Anterior cingulate cortex (tissue), 58 donors: Measurements from ENCODE around the gene ZBTB17.

ENCODE experiments used
- DNase-seq, 58 donors: peaks; one replicate each; lab custom pipeline; 2025; lab: John Stamatoyannopoulos, UW

ZBTB17 gene

DNA sequence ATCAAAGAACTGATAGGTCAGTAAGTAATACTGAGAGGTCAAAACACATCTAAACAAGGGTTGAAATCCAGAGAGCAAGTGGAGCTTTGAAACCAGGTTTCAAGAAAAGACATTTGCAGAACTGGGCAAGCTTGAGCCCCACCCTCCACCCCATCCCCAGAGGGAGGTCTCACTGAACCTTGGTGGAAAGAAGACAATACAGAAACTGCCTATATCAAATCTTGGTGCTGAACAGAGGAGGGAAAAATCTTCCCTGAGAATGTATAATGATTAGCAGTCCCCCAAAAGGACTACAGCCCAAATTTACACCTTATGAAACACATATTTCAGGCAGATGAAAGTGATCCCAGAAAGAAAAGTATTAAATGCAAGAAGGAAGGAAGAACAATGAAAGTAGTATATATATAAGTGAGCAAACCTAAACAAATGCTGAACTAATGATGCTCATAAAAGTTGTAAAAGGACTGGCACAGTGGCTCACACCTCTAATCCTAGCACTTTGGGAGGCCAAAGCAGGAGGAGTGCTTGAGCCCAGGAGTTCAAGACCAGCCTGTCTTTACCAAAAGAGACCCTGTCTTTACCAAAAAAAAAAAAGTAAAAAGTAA lies 12.4 kb downstream of the ZBTB17 start:
- DNase-seq: no peak

DNA sequence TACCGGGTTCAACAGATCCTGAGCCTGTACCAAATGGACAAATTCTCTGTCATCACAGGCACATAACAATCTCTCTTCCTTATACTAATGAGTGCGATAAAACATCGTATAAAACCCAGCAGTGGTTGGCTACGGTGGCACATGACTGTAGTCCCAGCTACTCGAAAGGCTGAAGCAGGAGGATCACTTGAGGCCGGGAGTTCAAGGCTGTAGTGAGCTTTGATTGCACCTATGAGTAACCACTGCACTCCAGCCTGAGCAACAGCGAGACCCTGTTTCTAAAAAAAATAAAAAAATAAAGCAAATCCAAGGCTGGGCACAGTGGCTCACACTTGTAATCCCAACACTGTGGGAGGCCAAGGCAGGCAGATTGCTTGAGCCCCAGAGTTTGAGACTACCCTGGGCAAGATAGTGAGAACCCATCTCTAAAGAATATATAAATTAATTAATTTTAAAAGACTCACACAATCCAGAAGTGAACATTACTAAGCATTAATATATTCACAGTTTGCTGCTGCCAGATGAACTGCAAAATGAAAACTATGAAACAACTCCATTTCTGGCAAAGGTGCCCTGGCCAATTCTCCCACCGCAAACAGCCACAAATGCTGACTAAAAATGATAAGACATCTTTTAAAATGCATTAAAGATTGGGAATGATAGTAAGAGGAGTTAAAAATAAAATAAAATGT lies 13.1 kb downstream of the ZBTB17 start:
- DNase-seq: no peak

DNA sequence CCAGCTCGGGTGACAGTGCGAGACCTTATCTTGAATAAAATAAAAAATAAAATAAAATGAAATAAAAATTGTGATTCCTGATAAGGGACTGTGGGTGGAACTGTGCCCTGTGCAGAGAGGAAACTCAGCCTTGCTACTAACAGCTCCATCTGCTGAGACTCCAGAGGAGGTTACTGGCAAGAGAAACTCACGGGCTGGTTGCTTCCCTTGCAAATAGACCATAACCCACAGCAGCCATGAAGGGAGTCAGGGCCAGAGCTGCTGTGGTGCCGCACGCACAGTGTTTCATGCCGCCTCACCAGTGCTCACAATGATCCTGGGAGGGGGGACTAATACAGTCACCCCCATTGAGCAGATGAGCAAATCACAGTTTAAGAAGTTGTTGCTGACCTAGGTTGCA lies 13.7 kb downstream of the ZBTB17 start:
- DNase-seq: peak in 2 of 58 donors; percentile 25 to 29

DNA sequence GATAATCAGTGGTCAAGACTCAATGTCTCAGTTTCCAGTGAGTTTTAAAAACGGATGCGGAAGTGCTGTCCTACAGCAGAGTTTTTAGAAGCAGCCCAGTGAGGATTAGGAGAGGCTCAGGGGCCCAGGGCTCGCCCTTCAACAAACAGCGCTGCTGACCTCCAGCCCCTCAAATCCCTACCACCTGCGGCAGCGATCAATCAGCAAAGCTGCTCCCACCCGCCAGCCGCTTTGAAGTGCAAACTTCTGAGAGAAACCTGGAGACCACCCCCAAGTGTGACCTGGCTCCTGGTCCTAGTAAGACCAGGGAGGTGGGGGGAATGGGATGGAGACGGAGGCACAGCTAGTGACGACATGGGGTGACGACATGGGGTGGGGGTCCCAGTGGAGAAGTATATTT lies 14.4 kb downstream of the ZBTB17 start:
- no peak for DNase-seq

DNA sequence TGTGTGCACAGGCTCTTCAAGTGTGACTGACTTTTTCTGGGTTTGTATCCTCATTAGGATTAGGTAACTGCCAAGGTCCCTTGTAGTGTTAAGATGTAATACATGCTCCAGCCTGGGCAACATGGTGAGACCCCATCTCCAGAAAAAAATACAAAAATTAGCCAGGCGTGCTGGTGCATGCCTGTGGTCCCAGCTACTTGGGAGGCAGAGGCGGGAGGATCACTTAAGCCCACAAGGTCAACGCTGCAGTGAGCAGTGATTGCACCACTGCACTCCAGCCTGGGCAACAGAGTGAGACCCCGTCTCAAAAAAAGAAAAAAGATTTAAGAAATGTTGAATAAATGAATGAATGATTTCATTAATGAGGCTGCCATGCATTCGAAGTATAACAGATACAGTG lies 15.1 kb downstream of the ZBTB17 start:
- DNase-seq: no peak

DNA sequence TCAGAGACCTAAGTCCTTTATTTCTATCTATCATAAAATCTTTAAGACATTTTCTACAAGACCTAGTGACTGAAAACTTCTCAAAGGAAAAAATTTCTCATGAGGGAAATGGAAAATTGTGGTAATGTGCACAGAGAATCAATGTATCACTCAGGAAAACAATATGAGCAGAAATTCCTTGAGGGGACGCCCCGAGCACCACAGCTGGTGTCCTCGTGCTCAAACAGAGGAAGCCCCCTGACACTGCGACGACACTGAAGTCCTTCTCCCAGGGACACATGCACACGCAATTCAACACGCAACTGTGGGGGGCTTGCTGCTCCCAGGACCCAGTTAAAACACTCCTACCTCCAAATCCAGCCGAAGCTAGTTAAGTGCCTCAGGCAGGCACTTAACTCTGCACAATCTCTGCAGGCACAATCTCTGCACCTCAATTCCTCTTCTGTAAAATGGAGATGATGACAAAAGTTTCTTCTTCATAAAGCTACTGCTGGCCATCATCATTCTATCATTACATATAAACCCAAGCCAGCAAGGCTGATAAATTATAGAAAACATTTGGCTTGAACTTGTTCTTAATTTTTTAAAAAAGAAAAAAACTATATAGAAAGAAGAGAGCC lies 16.0 kb downstream of the ZBTB17 start:
- DNase-seq: no peak

DNA sequence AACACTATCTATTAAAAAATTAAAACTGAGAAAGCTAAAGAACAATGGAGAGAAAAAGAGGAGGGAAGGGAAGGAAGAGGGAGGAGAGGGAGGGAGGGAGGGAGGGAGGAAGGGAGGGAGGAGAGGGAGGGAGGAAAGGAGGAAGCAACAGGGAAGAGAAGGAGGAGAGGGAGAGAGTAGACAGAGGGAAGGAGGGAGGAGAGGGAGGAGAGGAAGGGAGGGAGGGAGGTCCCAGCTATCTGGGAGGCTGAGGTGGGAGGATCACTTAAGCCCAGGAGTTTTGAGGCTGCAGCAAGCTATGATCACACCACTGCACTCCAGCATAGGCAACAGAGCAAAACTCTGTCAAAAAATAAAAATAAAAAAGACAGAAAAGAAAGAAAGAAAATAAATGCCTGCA lies 16.5 kb downstream of the ZBTB17 start:
- no peak for DNase-seq

DNA sequence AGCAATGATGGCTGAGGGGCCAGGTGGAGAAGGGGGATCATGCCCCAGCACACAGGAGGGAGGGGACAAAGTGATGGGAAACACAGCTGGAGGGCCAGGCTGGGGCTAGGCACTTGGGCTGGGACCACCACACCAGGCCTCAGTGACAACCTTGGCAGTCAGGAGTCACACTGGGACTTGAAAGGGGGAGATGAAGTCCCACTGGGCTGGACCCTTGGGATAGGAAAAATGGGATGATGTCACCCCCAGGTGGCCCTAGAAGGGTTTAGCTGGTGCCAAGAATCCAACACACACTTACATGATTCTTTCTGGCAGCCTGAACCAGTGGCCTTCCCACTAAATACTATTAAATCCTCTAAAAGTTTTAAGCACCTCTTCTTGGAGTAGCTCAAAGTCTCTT lies 17.1 kb downstream of the ZBTB17 start:
- no peak for DNase-seq

DNA sequence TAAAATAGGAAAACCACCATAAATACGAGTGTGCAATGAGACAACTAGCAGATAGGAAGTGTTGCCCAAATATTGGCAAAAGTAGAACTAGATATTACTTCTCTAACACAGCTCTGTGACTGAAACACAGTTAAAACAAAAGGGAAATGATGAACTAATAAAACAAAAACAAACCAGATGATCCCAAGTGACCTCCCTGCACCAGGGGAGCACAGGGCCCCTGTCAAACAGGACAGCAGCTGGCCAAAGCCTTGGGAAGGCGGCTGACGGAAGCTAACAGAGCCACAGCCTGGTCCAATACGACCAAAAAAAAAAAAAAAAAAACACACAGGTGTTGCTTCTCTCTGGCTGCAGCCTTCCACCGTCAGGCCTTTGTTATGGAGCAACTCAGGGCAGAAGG lies 17.8 kb downstream of the ZBTB17 start:
- no peak for DNase-seq

DNA sequence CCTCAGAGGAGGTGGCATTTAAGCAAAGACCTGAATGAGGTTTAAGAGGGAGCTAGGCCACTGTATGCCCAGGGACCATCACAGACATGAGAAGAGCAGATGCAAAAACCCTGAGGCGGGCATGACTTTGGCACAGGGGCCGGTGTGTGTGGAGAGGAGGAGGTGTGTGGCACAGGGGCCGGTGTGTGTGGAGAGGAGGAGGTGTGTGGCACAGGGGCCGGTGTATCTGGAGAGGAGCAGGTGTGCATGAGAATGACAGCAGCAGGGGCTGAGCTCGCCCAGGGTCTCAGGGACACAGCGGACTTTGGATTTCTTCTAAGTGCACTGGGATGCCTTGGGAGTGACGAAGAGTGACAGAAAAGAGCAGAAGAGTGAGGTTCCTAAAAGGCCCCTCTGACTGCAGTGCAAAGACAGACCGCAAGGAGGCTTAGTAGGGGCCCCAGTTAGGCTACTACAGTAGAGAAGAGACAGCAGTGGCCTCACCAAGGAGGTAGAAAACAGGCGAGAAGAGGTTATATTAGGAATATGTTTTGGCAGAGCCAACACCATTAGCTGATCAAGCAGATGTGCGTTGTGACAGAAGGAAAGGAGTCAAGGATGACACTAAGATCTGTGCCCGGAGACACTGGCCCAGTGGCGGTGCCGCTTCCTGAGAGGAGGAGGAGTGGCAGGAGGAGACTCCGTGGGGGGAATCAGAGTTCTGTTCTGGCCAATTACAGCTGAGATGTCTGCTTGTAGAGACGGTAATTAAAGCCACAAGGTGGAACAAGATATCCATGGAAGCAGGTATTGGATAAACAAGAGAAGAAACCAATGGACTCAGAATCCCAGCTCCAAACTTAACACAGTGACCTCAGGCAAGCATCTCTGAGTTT lies 18.4 kb downstream of the ZBTB17 start:
- no peak for DNase-seq

DNA sequence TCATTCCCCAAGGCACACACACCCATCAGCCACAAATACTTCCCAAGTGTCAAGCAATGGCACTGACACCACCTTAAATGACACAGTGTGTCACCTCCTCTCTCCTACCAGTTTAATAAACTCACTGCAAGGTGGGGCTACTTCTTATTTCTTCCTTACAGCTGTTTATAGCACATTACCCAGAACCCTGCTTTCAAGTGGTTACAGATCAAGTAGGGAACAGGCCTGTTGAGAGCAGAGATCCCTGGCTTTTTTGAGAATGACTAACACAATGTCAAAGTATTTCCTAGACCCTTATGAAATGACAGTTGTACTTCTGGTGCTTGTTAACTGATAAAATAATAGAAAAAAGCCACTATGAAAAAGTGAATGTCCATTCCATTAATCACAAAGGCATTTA lies 19.8 kb downstream of the ZBTB17 start:
- no peak for DNase-seq

DNA sequence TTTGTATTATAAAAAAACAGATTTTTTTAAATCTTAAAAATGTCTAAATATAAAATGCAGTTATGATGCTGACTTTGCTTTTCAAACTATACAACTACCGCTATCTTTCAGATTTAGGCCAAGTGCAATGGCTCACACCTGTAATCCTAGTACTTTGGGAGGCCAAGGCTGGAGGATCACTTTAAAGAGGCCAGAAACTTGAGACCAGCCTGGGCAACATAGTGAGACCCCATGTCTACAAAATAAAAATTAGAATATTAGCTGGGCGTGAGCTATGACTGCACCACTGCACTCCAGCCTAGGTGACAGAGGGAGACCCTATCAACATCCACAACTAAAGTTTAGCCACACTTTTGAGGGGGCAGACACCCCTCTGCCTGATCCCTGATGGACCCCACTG lies 20.3 kb downstream of the ZBTB17 start:
- no peak for DNase-seq

DNA sequence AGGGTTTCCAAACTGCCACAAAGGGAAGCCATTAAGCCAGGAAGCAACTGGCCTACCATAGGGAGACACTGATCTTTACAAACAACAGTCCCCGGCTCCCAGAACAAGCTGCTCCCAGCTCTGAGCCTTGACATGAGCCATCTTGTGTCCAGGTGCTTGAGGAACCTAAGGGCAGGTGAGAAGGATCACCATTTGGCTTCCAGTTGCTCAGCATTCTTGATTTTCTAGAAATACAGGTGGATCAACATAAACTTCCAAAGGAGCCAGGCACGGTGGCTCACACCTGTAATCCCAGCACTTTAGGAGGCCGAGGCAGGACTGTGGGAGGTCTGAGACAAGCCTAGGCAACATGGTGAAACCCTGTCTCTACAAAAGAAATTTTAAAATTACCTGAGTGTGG lies 21.6 kb downstream of the ZBTB17 start:
- no peak for DNase-seq

DNA sequence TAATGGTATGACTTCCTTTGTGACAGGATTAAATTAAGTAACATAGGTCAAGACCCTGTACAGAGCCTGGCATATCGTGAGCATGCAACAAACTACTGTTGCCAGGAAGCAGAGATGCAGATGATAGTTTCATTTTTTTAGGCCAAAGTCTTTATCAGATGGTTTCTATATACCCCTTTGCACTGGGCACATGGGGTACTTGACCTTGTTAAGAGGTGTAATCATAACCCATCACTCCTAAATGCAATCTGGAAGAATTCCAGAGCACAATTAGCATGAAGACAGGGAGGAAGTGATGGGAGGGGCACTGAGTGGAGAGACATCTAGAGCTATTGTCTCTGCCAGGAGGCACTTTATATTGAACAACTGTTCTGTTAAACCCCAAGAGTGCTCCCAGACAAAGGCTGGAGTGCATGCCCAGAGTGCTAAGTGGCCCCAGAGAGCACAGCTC lies 22.1 kb downstream of the ZBTB17 start:
- DNase-seq: peak in 1 of 58 donors; percentile 16

DNA sequence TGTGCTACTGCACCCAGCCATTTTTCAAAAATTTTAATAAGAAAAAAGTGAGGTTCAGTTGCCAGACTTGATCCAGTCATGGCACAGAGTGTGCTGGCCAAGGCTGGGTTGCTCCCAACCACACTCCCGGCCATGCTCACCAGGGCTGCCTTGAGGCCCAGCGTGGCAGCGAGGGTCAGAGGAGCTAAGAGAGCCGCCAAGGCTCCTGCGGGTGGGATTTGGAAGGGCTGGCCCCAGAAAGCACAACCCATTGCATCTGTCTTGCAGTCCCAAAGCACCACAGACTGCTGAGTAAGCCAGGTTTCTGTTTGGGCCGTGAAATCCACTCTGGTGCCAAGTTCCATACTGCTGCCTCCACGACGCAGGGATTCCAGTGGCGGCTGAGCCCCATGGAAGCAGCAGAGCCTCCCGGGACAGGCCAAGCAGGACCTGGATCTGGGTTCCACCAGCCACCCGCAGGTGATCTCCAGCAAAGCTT lies 22.6 kb downstream of the ZBTB17 start:
- no peak for DNase-seq

DNA sequence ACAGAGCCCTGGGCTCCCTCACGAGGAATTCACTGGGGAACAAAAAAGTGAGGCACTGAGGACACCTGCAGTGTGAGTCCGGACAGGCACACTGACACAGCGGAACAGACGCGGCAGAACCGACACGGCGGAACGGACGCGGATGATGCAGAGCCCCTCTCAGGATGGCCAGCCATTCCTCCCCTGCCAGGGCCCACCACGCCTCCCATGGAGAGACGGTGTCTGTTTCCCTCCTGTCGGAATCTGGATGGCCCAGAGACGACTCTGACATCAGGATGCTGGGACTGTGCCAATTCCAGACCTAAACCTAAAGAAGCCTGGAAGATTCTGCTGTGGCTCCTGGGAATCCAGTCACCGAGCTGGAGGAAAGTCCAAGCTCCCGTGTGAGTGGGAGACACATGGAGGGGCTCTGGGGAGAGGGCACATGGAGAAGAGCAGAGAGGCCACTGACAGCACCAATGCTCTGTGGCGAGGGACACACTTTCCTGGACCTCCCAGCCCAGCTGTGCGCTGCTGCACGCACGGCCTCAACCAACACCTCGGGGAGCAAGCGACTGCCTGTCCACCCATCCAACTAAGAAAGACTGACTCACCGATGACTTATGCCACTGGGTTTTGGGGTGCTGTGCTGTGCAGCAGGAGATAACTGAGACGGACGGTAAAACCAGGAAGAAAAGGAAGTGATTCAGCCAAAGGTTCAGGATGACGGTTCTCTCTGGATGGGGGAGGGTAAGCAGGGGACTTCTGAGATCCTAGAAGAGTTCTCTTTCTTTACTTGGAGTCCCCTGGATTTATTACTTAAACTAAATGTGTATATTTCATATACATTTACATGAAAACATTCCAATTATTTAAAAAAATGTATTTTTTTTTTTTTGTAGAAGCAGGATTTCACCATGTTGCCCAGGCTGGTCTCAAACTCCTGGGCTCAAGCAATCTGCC lies 23.3 kb downstream of the ZBTB17 start:
- no peak for DNase-seq

DNA sequence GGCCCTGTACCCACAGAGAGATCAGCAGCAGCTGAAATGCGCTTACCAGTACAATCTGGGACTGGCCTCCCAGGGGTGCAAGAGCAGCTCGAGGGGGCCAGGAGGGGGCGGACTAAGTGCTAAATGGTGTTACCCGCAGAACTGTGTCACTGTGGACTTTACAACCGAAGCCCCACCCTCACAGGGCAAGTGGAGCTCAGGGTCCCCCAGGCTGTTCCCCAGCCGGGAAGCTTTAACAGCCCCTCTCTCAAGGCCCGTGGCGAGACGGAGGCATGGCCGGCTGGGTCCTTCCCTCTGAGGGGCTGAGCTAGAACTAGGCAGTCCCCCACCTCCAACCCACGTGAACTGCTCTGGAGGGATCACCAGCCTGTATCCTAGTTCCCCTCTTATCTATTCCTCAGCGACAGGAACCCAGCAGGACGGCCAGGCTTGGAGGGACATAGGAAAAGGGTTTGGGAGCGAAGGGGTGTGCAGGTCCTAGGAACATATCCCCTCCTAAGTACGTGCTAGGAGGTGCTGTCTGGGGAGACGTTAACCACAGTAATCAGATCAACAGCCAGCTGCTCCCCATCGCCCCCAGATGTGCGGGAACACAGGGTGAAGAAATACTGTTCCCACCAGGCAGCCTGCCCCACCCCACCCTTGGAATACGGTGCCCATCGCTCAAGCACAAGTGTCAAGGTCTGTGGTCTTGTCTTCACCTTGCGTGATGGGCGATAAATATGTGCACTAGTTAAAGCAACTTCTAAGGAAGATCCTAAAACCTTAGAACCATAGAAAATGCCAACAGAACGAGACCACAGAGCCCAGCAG lies 24.4 kb downstream of the ZBTB17 start:
- DNase-seq: no peak

DNA sequence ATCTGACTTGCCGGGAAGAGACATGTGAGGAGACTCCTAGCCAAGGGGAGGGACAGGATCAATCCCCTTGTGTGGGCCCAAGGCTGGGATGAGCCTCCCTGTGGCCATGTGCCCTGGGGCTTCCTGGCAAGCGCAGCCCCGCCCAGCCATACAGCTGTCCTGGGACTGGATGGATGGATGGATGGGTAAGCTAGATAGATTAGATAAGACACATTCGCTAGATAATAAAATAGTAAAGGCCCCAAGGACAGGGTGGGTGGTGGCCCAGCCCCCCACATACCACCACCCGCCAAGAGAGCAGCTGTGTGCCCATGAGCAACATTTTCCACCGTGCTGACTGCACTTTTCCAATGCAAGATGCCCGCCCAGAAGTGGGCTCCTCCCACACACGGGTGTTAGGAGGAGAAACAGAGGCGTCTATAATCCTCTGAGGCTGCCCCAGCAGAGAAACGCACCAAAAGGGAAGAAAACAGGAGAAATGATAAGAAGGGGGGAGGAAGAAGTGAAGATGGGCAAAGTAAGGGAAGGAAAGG lies 25.1 kb downstream of the ZBTB17 start:
- DNase-seq: no peak

DNA sequence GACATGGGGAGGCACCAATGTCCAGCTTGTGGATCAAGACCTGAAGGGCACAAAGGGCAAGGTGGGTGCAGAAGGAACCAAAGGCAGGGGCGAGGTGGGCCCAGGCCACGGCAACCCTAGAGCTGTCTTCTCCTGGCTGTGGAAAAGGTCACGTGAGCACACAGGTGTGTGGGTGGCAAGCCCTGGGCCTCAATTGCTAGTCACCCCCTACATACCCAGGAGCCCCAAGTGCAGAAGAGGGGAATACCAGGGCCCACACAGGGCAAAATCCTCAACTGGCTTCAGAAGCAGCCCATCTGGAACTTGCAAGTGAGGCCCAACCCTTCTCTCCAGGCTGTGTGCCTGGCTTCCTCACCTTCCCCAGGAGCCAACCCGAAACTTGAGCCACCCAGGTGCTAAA lies 25.6 kb downstream of the ZBTB17 start:
- DNase-seq: no peak
